Endothelial cell of umbilical vein (primary cell): Measurements from ENCODE around the gene PLA2G2D. TPM values are rescaled to one million over a fixed set of nuclear protein-coding genes. Genes with fewer than 3 reads are reported as not detected.

ENCODE experiments used
- BruUV-seq: library from RNA; stranded (reverse); fragments of 400-500 nt; replicated peaks from 2 replicates; lab custom pipeline; 2021; lab: Mats Ljungman, UMichigan
- CTCF ChIA-PET: fragments of 300-600, 350-600 bp; sonication (Branson Sonifier 250); formaldehyde crosslinking; loops from one replicate; lab custom pipeline; 2021; ENCODE audit warnings: antibody characterized with exemption, inconsistent platforms; lab: Charles Lee
- POLR2A ChIA-PET: fragments of 300-600, 350-600 bp; sonication (Branson Sonifier 250); formaldehyde crosslinking; loops from one replicate; lab custom pipeline; 2021; ENCODE audit warnings: antibody characterized with exemption, inconsistent platforms; lab: Charles Lee
- DNase-seq: peaks from one replicate; pipeline ENCODE4 v3.0.0-alpha.2; 2011; ENCODE audit warnings: low read depth, low spot score
- FAIRE-seq: peaks from 2 replicates; lab custom pipeline; 2011; peaks lifted over from hg19 to GRCh38; lab: Jason Lieb, UNC
- H2AFZ ChIP-seq: 2 replicates; pipeline ENCODE4 v1.6.0; 2012; ENCODE audit warnings: low read depth, low read length, control low read depth, inconsistent platforms
- H3K27ac ChIP-seq: 2 replicates; pipeline ENCODE4 v1.5.1; 2011; ENCODE audit warnings: low read depth, mild to moderate bottlenecking, control low read depth, low read length, moderate library complexity; ENCODE audit not compliant: insufficient read depth
- H3K27me3 ChIP-seq, 2 experiments: 2 replicates each; pipeline versions ENCODE4 v1.6.0 to v1.6.1; 2011; ENCODE audit warnings: low read length in 2 of 2, mixed read lengths in 1 of 2; ENCODE audit not compliant: control insufficient read depth in 2 of 2, insufficient read depth in 2 of 2
- H3K36me3 ChIP-seq, 2 experiments: 2 replicates in 1 of 2; 3 replicates in 1 of 2; pipeline ENCODE4 v1.5.1; 2011; ENCODE audit warnings: low read length in 2 of 2, mild to moderate bottlenecking in 1 of 2, moderate library complexity in 1 of 2; ENCODE audit not compliant: control insufficient read depth in 2 of 2, insufficient read depth in 2 of 2; ENCODE audit errors: extremely low read depth in 1 of 2
- H3K4me1 ChIP-seq: 3 replicates; pipeline ENCODE4 v1.5.1; 2011; ENCODE audit warnings: mild to moderate bottlenecking, low read length; ENCODE audit not compliant: control insufficient read depth, insufficient read depth; ENCODE audit errors: extremely low read depth
- H3K4me2 ChIP-seq: 2 replicates; pipeline ENCODE4 v1.6.1; 2011; ENCODE audit warnings: low read length, control low read depth, mixed read lengths; ENCODE audit not compliant: insufficient read depth
- H3K4me3 ChIP-seq, 3 experiments: fragments of 200-600 bp in 1 of 3; sonication (generic), shearing (Covaris generic) in 1 of 3; replicated peaks in 1 of 3; 2 replicates each; pipeline ENCODE4 v1.5.1; 2011 to 2016; ENCODE audit warnings: control low read depth in 3 of 3, low read length in 3 of 3, mild to moderate bottlenecking in 2 of 3, inconsistent platforms in 1 of 3, low read depth in 1 of 3, moderate library complexity in 1 of 3; ENCODE audit not compliant: insufficient read depth in 1 of 3
- H3K79me2 ChIP-seq: 2 replicates; pipeline ENCODE4 v1.6.0; 2012; ENCODE audit warnings: low read length, inconsistent platforms; ENCODE audit not compliant: control insufficient read depth, insufficient read depth
- H3K9ac ChIP-seq: replicated peaks from 2 replicates; pipeline ENCODE3; 2011; ENCODE audit warnings: low read length, control low read depth; ENCODE audit not compliant: insufficient read depth; ENCODE audit errors: extremely low read depth
- H3K9me1 ChIP-seq: replicated peaks from 3 replicates; pipeline ENCODE4 v1.6.0; 2011; ENCODE audit warnings: mild to moderate bottlenecking, low read length; ENCODE audit not compliant: control insufficient read depth, insufficient read depth; ENCODE audit errors: extremely low read depth
- H3K9me3 ChIP-seq: replicated peaks from 2 replicates; pipeline ENCODE4 v1.5.1; 2012; ENCODE audit warnings: low read length, inconsistent platforms; ENCODE audit not compliant: control insufficient read depth, insufficient read depth
- H4K20me1 ChIP-seq: replicated peaks from 2 replicates; pipeline ENCODE3; 2011; ENCODE audit warnings: mild to moderate bottlenecking, low read length; ENCODE audit not compliant: control insufficient read depth, insufficient read depth; ENCODE audit errors: extremely low read depth
- EZH2 ChIP-seq: IDR thresholded peaks from 2 replicates; pipeline ENCODE4 v1.6.1; 2012; ENCODE audit warnings: borderline replicate concordance, low read depth, mild to moderate bottlenecking, moderate library complexity, low read length, inconsistent platforms; ENCODE audit not compliant: severe bottlenecking
- JUN ChIP-seq: IDR thresholded peaks from 2 replicates; pipeline ENCODE4 v1.6.1; 2011; ENCODE audit warnings: borderline replicate concordance, low read depth; ENCODE audit not compliant: insufficient read length, insufficient read depth
- MYC ChIP-seq: IDR thresholded peaks from one replicate; pipeline ENCODE4 v1.6.1; 2011; ENCODE audit warnings: mild to moderate bottlenecking, low read depth, low read length
- POLR2A ChIP-seq: IDR thresholded peaks from 2 replicates; pipeline ENCODE4 v1.6.1; 2012; ENCODE audit warnings: low read depth, mild to moderate bottlenecking, control low read depth, low read length
- POLR2AphosphoS5 ChIP-seq: IDR thresholded peaks from 2 replicates; pipeline ENCODE4 v1.6.1; 2012; ENCODE audit warnings: low read depth, mild to moderate bottlenecking, control low read depth, low read length, moderate library complexity; ENCODE audit not compliant: insufficient read depth
- dilution Hi-C: fragments of 300-500 bp; cut with MboI; formaldehyde crosslinking; loops from one replicate; pipeline ENCODE4 v1.15.0; 2019; ENCODE audit warnings: low sequenced_read_pairs; ENCODE audit not compliant: extremely low pct_ligation_motif_present
- intact Hi-C: fragments of 100-400 bp; cut with micrococcal nuclease; formaldehyde crosslinking; loops from one replicate; pipeline ENCODE4 v1.10.0; 2022
- polyA plus RNA-seq, 4 experiments: library from polyadenylated mRNA; depleted of rRNA in 3 of 4; stranded (reverse) in 3 of 4; unstranded in 1 of 4; fragments of >200 nt; gene quantifications; 2 replicates each; pipeline versions ENCODE4 v1.2.1 to v1.2.3, GENCODE V29; 2011 to 2012; ENCODE audit warnings: missing spikeins in 1 of 4
- total RNA-seq: library from RNA; stranded (reverse); gene quantifications from 2 replicates; pipeline ENCODE4 v1.2.3, GENCODE V29; 2021
- TF ChIP-seq, protein P1 (sequence below), 2 donors: IDR thresholded peaks; 1 replicate in 1 of 2; 2 replicates in 1 of 2; pipeline ENCODE4 v1.5.1; 2011; ENCODE audit warnings: low read length in 2 of 2, mild to moderate bottlenecking in 2 of 2, moderate library complexity in 2 of 2, control low read depth in 1 of 2, inconsistent platforms in 1 of 2, low read depth in 1 of 2; ENCODE audit not compliant: insufficient read depth in 1 of 2; ENCODE audit errors: extremely low read depth in 1 of 2
- TF ChIP-seq, protein P2 (sequence below): IDR thresholded peaks from 2 replicates; pipeline ENCODE4 v1.6.1; 2011; ENCODE audit not compliant: insufficient read depth, insufficient read length

The PLA2G2D gene
- total and polyA plus RNA-seq, 2 donors (not counting 3 experiments of a cell fraction or from before 2014, with no cell fraction given): not detected

DNA sequence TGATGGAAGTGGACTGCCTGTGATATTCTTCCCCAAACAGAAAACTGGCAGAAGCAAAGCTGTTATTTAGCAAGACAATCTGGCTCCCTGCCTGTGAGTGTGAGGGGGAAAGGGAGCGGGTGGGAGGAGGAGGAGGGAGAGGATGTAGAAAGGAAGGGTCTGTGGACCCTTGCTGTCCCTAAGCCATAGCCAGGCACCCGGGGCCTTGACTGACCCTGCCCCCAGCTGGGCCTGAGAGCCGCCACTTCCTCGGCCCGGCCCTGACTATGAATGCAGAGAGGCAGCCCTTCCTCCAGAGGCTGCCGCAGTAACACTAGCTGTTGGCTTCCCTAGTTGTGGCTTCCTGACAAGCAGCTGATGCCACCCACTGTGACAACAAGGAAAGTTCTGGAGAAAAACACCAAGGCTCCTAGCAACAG lies 33.7 kb upstream of the PLA2G2D start:
- intact Hi-C loops: loop anchor here (1.0 kb wide), 7 partner anchors 52 to 438 kb away; partner anchors contain the start of gene OTUD3
- no peak for DNase-seq
- H3K4me2 ChIP-seq: no peak overlapping the region
- H3K9ac ChIP-seq: no peak overlapping the region
- dilution Hi-C loops: no loop called here
- FAIRE-seq: no peak
- ChIA-PET CTCF (interaction anchor here (0.7 to 6.7 kb wide), 12 partner anchors 9 to 236 kb away, joined by 3 to 76 read pairs (median 6); no protein-coding TSS in a partner anchor), POLR2A (no interaction called here)
- H3K9me1 ChIP-seq: no peaks in the 10 kb centered on the region
- no peaks in the 10 kb centered on the region for H3K79me2 ChIP-seq
- H3K4me3 ChIP-seq: no peak overlapping the region
- H3K36me3 ChIP-seq: no peaks in the 10 kb centered on the region
- no peaks in the 10 kb centered on the region for H4K20me1 ChIP-seq
- no peaks in the 10 kb centered on the region for H3K27me3 ChIP-seq
- TF ChIP-seq, protein P1, sequence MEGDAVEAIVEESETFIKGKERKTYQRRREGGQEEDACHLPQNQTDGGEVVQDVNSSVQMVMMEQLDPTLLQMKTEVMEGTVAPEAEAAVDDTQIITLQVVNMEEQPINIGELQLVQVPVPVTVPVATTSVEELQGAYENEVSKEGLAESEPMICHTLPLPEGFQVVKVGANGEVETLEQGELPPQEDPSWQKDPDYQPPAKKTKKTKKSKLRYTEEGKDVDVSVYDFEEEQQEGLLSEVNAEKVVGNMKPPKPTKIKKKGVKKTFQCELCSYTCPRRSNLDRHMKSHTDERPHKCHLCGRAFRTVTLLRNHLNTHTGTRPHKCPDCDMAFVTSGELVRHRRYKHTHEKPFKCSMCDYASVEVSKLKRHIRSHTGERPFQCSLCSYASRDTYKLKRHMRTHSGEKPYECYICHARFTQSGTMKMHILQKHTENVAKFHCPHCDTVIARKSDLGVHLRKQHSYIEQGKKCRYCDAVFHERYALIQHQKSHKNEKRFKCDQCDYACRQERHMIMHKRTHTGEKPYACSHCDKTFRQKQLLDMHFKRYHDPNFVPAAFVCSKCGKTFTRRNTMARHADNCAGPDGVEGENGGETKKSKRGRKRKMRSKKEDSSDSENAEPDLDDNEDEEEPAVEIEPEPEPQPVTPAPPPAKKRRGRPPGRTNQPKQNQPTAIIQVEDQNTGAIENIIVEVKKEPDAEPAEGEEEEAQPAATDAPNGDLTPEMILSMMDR (IDR thresholded peaks at IDR 0.05; ENCODE audit: extremely low read depth in 1 of 2, insufficient read depth in 1 of 2, low read depth in 1 of 2, low read length in 2 of 2): no peak
- TF ChIP-seq JUN: no peak
- no peak for TF ChIP-seq POLR2A
- no peak for TF ChIP-seq EZH2
- TF ChIP-seq, protein P2, sequence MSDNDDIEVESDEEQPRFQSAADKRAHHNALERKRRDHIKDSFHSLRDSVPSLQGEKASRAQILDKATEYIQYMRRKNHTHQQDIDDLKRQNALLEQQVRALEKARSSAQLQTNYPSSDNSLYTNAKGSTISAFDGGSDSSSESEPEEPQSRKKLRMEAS: no peak
- no peak for TF ChIP-seq POLR2AphosphoS5
- no peak for TF ChIP-seq MYC
- H3K9me3 ChIP-seq: no peaks in the 10 kb centered on the region
- no peak overlapping the region for H2AFZ ChIP-seq
- BruUV-seq: no TSS peak
- H3K4me1 ChIP-seq: peaks cover 4% of the 10 kb centered on the region
- H3K27ac ChIP-seq: no peak overlapping the region
